GM19455 (cell line): ENCODE results near the gene GBF1.
A peak's percentile ranks its signal among the peaks of the same experiment; 100 is the strongest.
"Not testable (repeated sequence)": the region's sequence is repeated elsewhere in the genome, so short reads cannot be mapped to it uniquely, and the experiment has no call there.

Experiments
- ATAC-seq: cut with Tn5 transposase; IDR thresholded peaks from one replicate; pipeline ENCODE4 v1.9.1; 2021; ENCODE audit not compliant: unreplicated experiment

GBF1 gene

GRCh38 chr10:102245082-102245931, at the start of gene GBF1:
Gene GBF1 (plus strand): TSS chr10:102245532. CDS start chr10:102258939, 13,407 bp downstream.
- ATAC-seq: peak; percentile 90

GRCh38 chr10:102196893-102197292, 48.4 kb upstream of the GBF1 start:
- no peak for ATAC-seq

- no peak for ATAC-seq
Observed at GRCh38 chr10:102198027-102198426, 47.3 kb upstream of the GBF1 start.

- no peak for ATAC-seq
Observed at GRCh38 chr10:102200751-102201640, 44.3 kb upstream of the GBF1 start.

- no peak for ATAC-seq
Observed at GRCh38 chr10:102202386-102202785, 42.9 kb upstream of the GBF1 start.

GRCh38 chr10:102208311-102209035, 36.9 kb upstream of the GBF1 start:
- no peak for ATAC-seq

- no peak for ATAC-seq
Observed at GRCh38 chr10:102211615-102212299, 33.6 kb upstream of the GBF1 start.

GRCh38 chr10:102213599-102213998, 31.7 kb upstream of the GBF1 start:
- not testable (repeated sequence) for ATAC-seq

GRCh38 chr10:102219370-102219769, 26.0 kb upstream of the GBF1 start:
- no peak for ATAC-seq

GRCh38 chr10:102220612-102221011, 24.7 kb upstream of the GBF1 start:
- ATAC-seq: no peak

- ATAC-seq: no peak
Observed at GRCh38 chr10:102222797-102223196, 22.5 kb upstream of the GBF1 start.

GRCh38 chr10:102225646-102226541, 19.4 kb upstream of the GBF1 start, which contains the start of gene ELOVL3:
Gene ELOVL3 (plus strand): TSS chr10:102226299. CDS start chr10:102226549, 250 bp downstream.
- peak; percentile 89 for ATAC-seq

GRCh38 chr10:102226542-102226870, 18.8 kb upstream of the GBF1 start:
- no peak for ATAC-seq

- ATAC-seq: no peak
Observed at GRCh38 chr10:102227050-102227449, 18.3 kb upstream of the GBF1 start.

- no peak for ATAC-seq
Observed at GRCh38 chr10:102229810-102230263, 15.5 kb upstream of the GBF1 start.

- ATAC-seq: no peak
Observed at GRCh38 chr10:102230264-102230860, 15.0 kb upstream of the GBF1 start.

- ATAC-seq: no peak
Observed at GRCh38 chr10:102230861-102231356, 14.4 kb upstream of the GBF1 start.

- no peak for ATAC-seq
Observed at GRCh38 chr10:102231357-102232318, 13.7 kb upstream of the GBF1 start.
